HG03575 (cell line): ENCODE measurements around the gene CISD3.

Experiments
- ATAC-seq: cut with Tn5 transposase; IDR thresholded peaks from one replicate; pipeline ENCODE4 v1.9.1; 2021; ENCODE audit not compliant: unreplicated experiment, insufficient number of reproducible peaks, low FRiP score; ENCODE audit errors: extremely low read depth

CISD3 gene

GRCh38 chr17:38706505-38707216 lies 23.5 kb upstream of the CISD3 start:
- ATAC-seq = no peak

- no peak for ATAC-seq
These were observed 22.3 kb upstream of the CISD3 start for GRCh38 chr17:38707678-38708351.

- ATAC-seq = no peak
These were observed 20.9 kb upstream of the CISD3 start for GRCh38 chr17:38709104-38709820.

GRCh38 chr17:38709864-38710603 lies 20.1 kb upstream of the CISD3 start:
- no peak for ATAC-seq

GRCh38 chr17:38710604-38710962 lies 19.6 kb upstream of the CISD3 start:
- ATAC-seq = no peak

- no peak for ATAC-seq
These were observed 19.2 kb upstream of the CISD3 start for GRCh38 chr17:38710985-38711384.

GRCh38 chr17:38711792-38712571 lies 18.2 kb upstream of the CISD3 start:
- no peak for ATAC-seq

- ATAC-seq = no peak
These were observed 17.5 kb upstream of the CISD3 start for GRCh38 chr17:38712593-38712992.

- ATAC-seq = no peak
These were observed 16.6 kb upstream of the CISD3 start for GRCh38 chr17:38713456-38714075.

- ATAC-seq = no peak
These were observed 14.8 kb upstream of the CISD3 start for GRCh38 chr17:38715216-38715943.

- no peak for ATAC-seq
These were observed 13.7 kb upstream of the CISD3 start for GRCh38 chr17:38716368-38717005.

GRCh38 chr17:38717139-38717745 lies 12.9 kb upstream of the CISD3 start:
- ATAC-seq = no peak

GRCh38 chr17:38719289-38719942 lies 10.7 kb upstream of the CISD3 start:
- no peak for ATAC-seq

GRCh38 chr17:38719943-38720641 lies 10.0 kb upstream of the CISD3 start:
- ATAC-seq = no peak

- no peak for ATAC-seq
These were observed 9.2 kb upstream of the CISD3 start for GRCh38 chr17:38720941-38721340.

- no peak for ATAC-seq
These were observed 8.3 kb upstream of the CISD3 start for GRCh38 chr17:38721802-38722201.
